Astrocyte of the cerebellum (primary cell): Measurements from ENCODE around the gene ALDH1A1.

ENCODE experiments used
- DNase-seq: peaks from one replicate; pipeline ENCODE4 v3.0.0-alpha.2; 2011; ENCODE audit warnings: low read depth
- H3K4me3 ChIP-seq: 2 replicates; pipeline ENCODE4 v1.5.1; 2011; ENCODE audit warnings: mild to moderate bottlenecking, low read depth, low read length, moderate library complexity
- in situ Hi-C: cut with HindIII; loops from 2 replicates; pipeline ENCODE4 v1.10.0; 2017; ENCODE audit warnings: low sequenced_read_pairs
- TF ChIP-seq, protein P1 (sequence below): IDR thresholded peaks from 2 replicates; pipeline ENCODE4 v1.5.1; 2012; ENCODE audit warnings: low read length, low read depth, moderate library complexity, mild to moderate bottlenecking; ENCODE audit errors: missing control alignments

Gene ALDH1A1

DNA sequence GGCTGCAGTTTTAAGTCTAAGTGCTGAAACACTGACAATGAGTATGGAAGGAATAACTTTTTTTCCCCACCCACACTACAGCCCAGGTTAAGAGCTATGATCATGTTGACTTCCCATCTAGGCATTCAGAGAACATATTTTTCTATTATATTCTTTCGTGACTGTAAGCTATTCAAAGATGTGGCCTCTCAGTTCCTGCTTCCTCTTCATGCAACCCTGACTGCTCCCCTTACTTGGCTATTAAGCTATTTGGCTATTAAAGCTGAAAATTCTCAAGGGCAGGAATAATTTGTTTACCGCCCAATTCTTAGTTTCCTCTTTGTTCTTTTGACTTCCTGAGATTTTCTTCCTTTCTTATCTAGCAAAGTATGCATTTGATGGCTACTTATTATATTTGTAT, 18.6 kb upstream of the ALDH1A1 start:
- H3K4me3 ChIP-seq, result no peak overlapping the region
- TF ChIP-seq, protein P1, sequence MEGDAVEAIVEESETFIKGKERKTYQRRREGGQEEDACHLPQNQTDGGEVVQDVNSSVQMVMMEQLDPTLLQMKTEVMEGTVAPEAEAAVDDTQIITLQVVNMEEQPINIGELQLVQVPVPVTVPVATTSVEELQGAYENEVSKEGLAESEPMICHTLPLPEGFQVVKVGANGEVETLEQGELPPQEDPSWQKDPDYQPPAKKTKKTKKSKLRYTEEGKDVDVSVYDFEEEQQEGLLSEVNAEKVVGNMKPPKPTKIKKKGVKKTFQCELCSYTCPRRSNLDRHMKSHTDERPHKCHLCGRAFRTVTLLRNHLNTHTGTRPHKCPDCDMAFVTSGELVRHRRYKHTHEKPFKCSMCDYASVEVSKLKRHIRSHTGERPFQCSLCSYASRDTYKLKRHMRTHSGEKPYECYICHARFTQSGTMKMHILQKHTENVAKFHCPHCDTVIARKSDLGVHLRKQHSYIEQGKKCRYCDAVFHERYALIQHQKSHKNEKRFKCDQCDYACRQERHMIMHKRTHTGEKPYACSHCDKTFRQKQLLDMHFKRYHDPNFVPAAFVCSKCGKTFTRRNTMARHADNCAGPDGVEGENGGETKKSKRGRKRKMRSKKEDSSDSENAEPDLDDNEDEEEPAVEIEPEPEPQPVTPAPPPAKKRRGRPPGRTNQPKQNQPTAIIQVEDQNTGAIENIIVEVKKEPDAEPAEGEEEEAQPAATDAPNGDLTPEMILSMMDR, result no peak
- DNase-seq, result no peak
- in situ Hi-C loops, result no loop called here

DNA sequence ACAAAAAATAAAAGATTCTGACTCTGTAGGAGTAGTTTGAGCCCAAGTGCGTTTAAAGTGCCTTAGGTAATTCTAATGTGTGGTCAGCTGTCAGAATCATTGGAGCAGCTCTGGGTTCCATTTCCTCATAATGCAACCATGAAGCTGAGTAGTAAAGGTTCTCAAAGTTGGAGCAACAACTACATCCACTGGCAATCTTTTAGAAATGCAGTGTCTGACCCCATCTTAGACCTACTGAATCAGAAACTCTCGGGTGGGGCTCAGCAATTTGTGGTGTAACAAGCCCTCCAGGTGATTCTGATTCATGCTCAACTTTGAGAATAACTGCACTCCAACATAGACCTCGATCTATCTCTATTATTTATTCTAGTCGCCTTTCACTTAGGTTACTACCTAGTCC, 7.6 kb upstream of the ALDH1A1 start:
- no peak for DNase-seq
- TF ChIP-seq, protein P1, result no peak
- in situ Hi-C loops, result no loop called here
- H3K4me3 ChIP-seq, result no peak overlapping the region

DNA sequence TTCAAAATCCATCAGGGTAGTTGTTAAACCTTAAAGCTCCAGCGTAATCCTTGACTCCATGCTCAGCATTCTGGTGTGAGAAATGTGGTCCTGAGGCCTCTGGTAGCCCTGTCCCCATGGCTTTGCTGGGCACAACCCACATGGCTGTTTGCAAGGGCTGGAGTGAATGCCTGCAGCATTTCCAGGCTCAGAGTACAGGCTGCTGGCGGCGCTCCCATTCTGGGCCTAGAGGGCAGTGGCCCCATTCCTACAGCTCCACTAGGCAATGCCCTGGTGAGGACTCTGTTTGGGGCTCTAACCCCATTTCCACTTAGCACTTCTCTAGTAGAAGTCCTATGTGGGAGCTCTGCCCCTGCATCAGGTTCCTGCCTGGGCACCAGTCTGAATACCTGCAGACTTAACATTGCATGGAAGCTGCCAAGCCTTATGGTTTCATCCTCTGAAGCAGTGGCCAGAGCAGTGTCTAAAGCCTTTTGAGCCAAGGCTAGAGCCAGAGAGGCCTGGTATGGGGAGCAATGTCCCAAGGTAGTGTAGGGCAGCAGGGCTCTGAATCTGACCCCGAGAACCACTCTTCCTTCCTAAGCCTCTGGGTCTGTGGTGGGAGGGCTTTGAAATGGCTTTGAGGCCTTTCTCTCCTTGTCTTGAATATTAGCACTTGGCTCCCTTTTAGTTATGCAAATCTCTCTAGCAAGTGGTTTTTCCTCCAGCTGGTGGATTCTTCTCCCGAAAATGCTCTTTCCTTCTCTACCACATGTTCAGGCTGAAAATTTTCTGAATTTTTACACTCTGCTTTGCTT, 5.8 kb upstream of the ALDH1A1 start:
- TF ChIP-seq, protein P1, result no peak
- in situ Hi-C loops, result no loop called here
- DNase-seq, result no peak

DNA sequence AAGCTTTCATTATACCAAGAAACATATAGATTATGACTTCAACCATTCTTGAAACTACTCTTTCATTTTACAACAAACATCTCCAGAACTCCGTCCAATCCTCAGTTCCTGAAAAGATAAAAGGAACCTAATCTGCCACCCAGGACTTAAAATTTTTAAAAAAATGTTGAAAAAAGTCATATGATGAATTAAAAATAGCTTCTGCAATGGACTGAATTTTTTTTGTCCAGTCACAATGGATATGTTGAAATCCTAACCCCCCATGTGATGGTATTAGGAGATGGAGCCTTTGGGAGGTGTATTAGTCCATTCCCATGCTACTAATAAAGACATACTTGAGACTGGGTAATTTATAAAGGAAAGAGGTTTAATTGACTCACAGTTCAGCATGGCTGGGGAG, 2.7 kb upstream of the ALDH1A1 start:
- in situ Hi-C loops, result no loop called here
- no peak overlapping the region for H3K4me3 ChIP-seq
- no peak for DNase-seq
- TF ChIP-seq, protein P1, result no peak

More for the DNA sequence above, 5.8 kb upstream of the ALDH1A1 start:
- H3K4me3 ChIP-seq, result no peak overlapping the region

DNA sequence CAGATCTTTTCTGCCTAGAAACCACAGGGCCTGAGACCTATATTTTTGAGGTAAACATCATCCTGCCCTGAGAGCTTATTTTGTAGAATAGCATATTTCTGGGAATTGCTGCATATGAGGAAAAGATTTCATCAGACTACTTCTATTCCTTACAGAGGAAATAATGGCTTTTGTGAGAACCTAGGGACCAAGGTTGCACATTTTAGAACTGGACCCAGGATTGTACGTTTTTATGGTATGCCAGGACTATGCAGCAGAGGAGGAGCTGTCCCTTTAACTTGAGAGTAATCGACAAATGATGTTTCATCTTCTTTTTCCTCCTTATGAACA, 2.2 kb upstream of the ALDH1A1 start:
- TF ChIP-seq, protein P1, result no peak
- in situ Hi-C loops, result no loop called here
- no peak for DNase-seq
- no peak overlapping the region for H3K4me3 ChIP-seq

DNA sequence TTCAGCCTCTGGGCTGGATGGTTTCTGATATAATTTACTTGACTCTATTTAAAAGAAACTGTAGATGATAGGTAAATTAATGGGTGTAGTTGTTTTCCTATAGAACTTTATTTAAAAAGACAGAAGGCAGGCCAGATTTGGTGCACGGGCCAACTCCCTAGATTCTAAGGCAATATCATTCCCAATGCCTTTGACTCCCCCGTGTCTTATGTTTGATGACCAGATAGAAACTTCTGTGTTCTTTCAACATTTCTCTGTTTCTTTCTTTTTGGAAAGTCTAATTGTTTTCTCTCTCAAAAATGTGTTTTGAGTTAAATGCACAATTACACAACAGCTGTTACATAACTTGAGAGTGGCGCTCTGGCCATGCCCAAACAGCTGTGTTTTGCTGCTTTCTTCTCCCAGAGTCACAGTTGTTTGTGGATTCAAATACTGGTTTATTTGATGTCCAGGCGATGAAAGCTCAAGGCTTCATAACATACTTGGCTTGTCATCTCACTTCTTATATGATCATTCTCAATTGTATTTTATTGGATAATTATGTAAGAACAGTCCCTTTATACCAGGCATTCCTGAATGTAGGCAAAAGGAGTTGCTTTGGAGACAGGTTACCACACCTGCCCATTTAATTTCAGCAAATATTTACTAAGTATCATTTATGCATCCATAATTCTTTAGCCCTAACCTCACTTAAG, 1.7 kb upstream of the ALDH1A1 start:
- no peak for DNase-seq
- no peak overlapping the region for H3K4me3 ChIP-seq
- TF ChIP-seq, protein P1, result no peak

More for the DNA sequence above, 1.7 kb upstream of the ALDH1A1 start:
- in situ Hi-C loops, result loop anchor here (5.0 kb wide), 1 partner anchor 43 kb away; no protein-coding TSS in a partner anchor
